HCT116 (cell line): ENCODE data around the gene PIEZO2.

ENCODE experiments used
- ATF3 ChIP-seq: IDR thresholded peaks from 2 replicates; pipeline ENCODE4 v1.6.1; 2012
- EZH2 ChIP-seq: fragments of 200-600 bp; sonication (generic); IDR thresholded peaks from 2 replicates; pipeline ENCODE4 v1.6.1; 2017; ENCODE audit warnings: antibody characterized with exemption, mixed run types
- EZH2phosphoT487 ChIP-seq: fragments of 200-600 bp; IDR thresholded peaks from 2 replicates; pipeline ENCODE4 v1.6.1; 2018; ENCODE audit warnings: antibody characterized with exemption, borderline replicate concordance
- MAX ChIP-seq: IDR thresholded peaks from 2 replicates; pipeline ENCODE4 v1.6.1; 2012
- POLR2A ChIP-seq: IDR thresholded peaks from 2 replicates; pipeline ENCODE4 v1.7.0; 2011; ENCODE audit warnings: borderline replicate concordance; ENCODE audit not compliant: insufficient read depth, insufficient read length; ENCODE audit errors: extremely low read depth
- POLR2AphosphoS5 ChIP-seq: IDR thresholded peaks from 2 replicates; pipeline ENCODE4 v1.6.1; 2011; ENCODE audit warnings: mild to moderate bottlenecking, low read depth, low read length, moderate library complexity
- RAD21 ChIP-seq: IDR thresholded peaks from 2 replicates; pipeline ENCODE4 v1.6.1; 2012; ENCODE audit warnings: low read depth, mild to moderate bottlenecking
- REST ChIP-seq: IDR thresholded peaks from 2 replicates; pipeline ENCODE4 v1.6.1; 2012; ENCODE audit warnings: low read depth
- SP1 ChIP-seq: IDR thresholded peaks from 2 replicates; pipeline ENCODE4 v1.6.1; 2012; ENCODE audit warnings: low read depth
- TCF7L2 ChIP-seq: IDR thresholded peaks from 2 replicates; pipeline ENCODE4 v1.7.0; 2011; ENCODE audit warnings: borderline replicate concordance, inconsistent platforms; ENCODE audit not compliant: insufficient read depth, insufficient read length; ENCODE audit errors: extremely low read depth
- YY1 ChIP-seq: IDR thresholded peaks from 2 replicates; pipeline ENCODE4 v1.6.1; 2011; ENCODE audit warnings: low read length, low read depth, moderate library complexity, mild to moderate bottlenecking; ENCODE audit not compliant: insufficient replicate concordance; ENCODE audit errors: extremely low read depth
- TF ChIP-seq, protein P1 (sequence below), 3 experiments: fragments of 200-600 bp in 1 of 3; sonication (generic) in 1 of 3; IDR thresholded peaks in 2 of 3; conservative IDR thresholded peaks in 1 of 3; 2 replicates each; pipeline ENCODE4 v1.5.1; 2012 to 2017; ENCODE audit warnings: low read depth in 2 of 3, low read length in 2 of 3, antibody characterized with exemption in 1 of 3, borderline replicate concordance in 1 of 3, control low read depth in 1 of 3, mild to moderate bottlenecking in 1 of 3, mixed read lengths in 1 of 3, mixed run types in 1 of 3, moderate library complexity in 1 of 3; ENCODE audit not compliant: insufficient read depth in 1 of 3

DNA sequence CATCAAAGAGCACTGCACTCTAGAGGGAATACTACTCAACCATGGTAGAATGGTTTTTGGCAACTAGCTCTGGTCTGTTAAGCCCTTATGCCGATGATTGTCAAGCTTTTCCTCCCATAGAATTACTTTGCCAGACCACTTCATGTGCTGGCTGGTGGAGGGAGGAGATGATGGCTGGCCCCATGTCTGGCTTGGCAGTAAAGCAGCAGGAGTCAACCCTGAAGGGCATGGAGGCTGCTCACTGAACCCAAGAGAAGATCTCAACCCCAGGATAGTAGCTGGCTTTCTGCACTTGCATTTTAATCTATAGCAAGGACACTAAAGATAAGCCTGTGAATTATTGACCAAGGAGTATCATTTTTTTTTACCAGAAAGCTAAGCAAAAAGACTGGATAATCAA lies 309.9 kb downstream of the PIEZO2 start:
- TF ChIP-seq, protein P1, sequence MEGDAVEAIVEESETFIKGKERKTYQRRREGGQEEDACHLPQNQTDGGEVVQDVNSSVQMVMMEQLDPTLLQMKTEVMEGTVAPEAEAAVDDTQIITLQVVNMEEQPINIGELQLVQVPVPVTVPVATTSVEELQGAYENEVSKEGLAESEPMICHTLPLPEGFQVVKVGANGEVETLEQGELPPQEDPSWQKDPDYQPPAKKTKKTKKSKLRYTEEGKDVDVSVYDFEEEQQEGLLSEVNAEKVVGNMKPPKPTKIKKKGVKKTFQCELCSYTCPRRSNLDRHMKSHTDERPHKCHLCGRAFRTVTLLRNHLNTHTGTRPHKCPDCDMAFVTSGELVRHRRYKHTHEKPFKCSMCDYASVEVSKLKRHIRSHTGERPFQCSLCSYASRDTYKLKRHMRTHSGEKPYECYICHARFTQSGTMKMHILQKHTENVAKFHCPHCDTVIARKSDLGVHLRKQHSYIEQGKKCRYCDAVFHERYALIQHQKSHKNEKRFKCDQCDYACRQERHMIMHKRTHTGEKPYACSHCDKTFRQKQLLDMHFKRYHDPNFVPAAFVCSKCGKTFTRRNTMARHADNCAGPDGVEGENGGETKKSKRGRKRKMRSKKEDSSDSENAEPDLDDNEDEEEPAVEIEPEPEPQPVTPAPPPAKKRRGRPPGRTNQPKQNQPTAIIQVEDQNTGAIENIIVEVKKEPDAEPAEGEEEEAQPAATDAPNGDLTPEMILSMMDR (IDR thresholded peaks at IDR 0.05 in 2 of 3, conservative IDR thresholded peaks at IDR 0.05 in 1 of 3; ENCODE audit: borderline replicate concordance in 1 of 3, insufficient read depth in 1 of 3, low read depth in 2 of 3, low read length in 2 of 3): no peak
- TF ChIP-seq POLR2A: no peak
- TF ChIP-seq EZH2: no peak
- no peak for TF ChIP-seq REST
- no peak for TF ChIP-seq POLR2AphosphoS5
- TF ChIP-seq SP1: no peak
- no peak for TF ChIP-seq EZH2phosphoT487
- TF ChIP-seq ATF3: no peak
- no peak for TF ChIP-seq MAX
- no peak for TF ChIP-seq TCF7L2
- no peak for TF ChIP-seq RAD21
- no peak for TF ChIP-seq YY1
